HG03521 (cell line): ENCODE measurements around the gene TM9SF4.
A peak's percentile ranks its signal among the peaks of the same experiment; 100 is the strongest.

Experiments used
- ATAC-seq: cut with Tn5 transposase; IDR thresholded peaks from one replicate; pipeline ENCODE4 v1.9.1; 2021; ENCODE audit warnings: mild to moderate bottlenecking, moderate library complexity; ENCODE audit not compliant: unreplicated experiment

TM9SF4 gene

DNA sequence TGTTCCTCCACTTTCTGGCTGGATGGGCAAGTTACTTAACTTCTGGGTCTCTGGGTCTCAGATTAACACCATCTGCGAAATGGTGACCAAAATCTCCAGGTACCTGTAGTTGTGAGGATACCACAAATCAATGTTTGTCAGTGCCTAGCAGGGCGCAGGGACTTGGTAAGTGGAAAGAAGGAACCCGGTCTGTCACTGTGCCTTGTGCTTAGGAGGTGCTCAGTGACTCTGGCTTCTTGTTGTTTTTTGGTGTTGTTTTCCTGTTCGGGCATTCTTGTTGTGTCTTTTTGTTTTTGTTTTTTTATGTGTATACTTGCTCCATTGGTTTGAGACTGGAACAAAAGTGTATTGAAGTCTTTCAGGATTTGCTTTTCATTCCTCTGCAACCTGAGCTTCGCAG lies 17.8 kb downstream of the TM9SF4 start:
- no peak for ATAC-seq

- no peak for ATAC-seq
These were observed 18.7 kb downstream of the TM9SF4 start for GRCh38 chr20:32128167-32128566.

DNA sequence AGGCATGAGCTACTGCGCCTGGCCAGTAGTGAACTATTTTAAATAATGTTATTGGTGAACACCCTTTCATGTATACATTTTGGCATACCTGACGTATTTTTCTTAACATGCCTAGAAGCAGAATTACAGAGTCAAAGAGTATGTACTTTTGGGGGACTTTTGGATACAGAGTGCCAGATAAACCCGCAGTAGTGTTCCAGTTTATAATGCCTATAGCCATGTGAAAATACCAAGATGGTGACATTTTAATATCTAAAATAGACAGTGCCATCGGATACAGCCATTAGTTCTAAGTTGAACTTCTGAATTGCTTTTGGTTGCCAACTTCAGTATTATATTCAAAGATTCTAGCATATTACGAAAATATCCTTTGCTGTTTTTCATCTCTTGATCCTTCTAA lies 20.3 kb downstream of the TM9SF4 start:
- ATAC-seq = no peak

DNA sequence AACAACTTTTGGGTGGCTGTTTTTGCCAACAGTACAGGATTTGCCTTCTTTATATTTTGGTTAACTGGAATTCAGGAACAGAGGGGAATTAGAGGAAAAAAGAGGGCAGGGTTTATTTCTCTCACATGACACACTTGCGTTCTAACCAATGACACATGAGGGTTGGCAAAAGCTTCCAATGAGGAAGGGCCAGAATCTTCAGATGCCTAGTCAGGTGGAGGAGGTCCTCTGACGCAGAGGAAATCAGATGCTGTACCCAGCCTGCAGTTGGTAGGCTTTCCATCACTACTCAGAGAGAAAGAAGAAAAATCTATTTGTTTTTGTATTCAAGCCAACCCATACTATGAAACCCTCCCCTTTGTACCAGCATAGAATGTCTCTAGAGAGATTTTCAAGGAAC lies 20.8 kb downstream of the TM9SF4 start:
- no peak for ATAC-seq

DNA sequence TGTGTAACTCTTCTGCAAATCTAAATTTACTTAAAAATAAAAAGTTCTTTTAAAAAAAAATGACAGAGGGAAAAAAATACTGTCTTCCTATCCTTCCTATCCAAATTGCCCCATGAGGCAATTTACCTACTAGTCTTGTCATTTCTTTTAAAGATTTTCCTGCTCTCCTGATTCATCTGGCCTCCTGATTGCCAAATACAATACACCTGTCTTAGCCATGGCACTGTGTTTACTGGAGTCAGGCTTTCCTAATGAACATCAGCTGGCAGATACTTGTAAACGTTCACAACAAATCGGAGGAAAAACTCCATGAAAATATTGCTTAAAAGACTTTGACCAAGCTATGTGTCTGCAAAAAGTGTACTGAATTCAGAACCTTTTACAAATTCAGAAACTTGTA lies 21.5 kb downstream of the TM9SF4 start:
- ATAC-seq = no peak

GRCh38 chr20:32132911-32133549 lies 23.5 kb downstream of the TM9SF4 start:
- ATAC-seq = peak; percentile 75

DNA sequence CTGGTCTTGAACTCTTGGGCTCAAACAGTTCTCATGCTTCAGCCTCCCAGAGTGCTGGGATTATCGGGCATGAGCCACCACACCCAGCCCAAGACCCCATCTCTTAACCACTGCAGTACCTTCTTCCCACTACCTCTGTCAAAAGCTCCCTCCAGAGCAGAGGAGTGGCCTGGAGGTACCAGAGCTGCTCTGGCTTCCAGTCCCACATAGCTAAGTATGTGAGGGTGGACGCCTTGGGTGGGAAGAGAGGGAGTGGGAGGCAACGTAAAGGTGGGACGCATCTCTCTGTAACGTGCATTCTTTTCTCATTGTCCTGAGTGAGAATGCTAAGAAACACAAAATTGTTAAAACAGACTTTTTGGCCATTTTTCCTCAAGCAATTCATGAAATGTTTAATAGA lies 24.5 kb downstream of the TM9SF4 start:
- ATAC-seq = no peak

GRCh38 chr20:32135983-32136515 lies 26.5 kb downstream of the TM9SF4 start:
- no peak for ATAC-seq

DNA sequence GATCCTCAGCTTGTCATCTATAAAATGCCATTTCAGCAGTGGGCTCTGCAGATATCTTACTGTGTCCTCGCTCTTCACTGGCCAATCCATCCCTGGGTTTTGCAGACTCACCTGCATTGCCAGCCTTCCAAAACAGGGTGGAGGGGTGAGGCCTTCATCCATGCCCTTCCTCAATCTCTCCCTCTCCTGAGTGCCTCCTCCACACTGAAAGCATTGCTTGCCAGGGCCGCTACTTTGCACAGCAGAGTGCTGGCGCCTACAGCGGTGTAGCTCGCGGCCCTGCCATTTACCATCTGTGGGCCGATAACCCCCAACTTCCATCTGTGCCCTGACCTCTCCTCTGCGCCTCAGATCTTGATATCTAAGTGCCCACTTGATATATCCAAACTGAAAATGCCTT lies 29.4 kb downstream of the TM9SF4 start:
- ATAC-seq = no peak

GRCh38 chr20:32139947-32140346 lies 30.4 kb downstream of the TM9SF4 start:
- no peak for ATAC-seq

DNA sequence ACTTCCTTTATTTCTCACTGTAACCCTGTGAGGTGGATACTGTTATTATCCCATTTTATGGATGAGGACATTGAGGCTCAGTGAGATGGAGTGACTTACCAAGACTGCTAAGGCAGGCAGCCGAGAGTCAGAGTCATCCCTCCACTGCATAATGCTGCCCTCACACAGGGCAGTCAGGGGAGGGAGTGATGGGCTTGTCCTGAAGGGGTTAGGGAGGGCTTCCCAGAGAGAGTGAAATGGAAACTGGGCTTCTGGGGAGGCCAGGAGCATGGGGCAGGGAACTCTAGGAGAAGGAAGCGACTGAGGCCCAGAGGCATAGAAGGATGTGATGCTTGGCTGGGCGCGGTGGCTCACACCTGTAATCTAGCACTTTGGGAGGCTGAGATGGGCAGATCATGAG lies 31.1 kb downstream of the TM9SF4 start:
- no peak for ATAC-seq

DNA sequence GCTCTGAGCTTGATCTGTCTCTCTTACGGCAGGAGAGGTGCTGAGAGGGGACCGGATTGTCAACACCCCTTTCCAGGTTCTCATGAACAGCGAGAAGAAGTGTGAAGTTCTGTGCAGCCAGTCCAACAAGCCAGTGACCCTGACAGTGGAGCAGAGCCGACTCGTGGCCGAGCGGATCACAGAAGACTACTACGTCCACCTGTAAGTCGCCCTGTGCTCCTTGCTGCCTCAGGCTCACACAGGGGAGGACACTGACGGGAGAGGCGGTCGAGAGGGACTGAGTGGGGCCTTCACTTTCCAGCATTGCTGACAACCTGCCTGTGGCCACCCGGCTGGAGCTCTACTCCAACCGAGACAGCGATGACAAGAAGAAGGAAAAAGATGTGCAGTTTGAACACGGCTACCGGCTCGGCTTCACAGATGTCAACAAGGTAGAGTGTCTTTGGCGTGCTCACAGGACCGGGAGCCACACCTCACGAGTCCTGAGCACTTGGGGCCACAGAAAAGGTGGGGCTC lies 32.0 kb downstream of the TM9SF4 start:
- no peak for ATAC-seq

- ATAC-seq = no peak
These were observed 32.6 kb downstream of the TM9SF4 start for GRCh38 chr20:32142088-32142487.

GRCh38 chr20:32142991-32143390 lies 33.5 kb downstream of the TM9SF4 start:
- ATAC-seq = no peak

DNA sequence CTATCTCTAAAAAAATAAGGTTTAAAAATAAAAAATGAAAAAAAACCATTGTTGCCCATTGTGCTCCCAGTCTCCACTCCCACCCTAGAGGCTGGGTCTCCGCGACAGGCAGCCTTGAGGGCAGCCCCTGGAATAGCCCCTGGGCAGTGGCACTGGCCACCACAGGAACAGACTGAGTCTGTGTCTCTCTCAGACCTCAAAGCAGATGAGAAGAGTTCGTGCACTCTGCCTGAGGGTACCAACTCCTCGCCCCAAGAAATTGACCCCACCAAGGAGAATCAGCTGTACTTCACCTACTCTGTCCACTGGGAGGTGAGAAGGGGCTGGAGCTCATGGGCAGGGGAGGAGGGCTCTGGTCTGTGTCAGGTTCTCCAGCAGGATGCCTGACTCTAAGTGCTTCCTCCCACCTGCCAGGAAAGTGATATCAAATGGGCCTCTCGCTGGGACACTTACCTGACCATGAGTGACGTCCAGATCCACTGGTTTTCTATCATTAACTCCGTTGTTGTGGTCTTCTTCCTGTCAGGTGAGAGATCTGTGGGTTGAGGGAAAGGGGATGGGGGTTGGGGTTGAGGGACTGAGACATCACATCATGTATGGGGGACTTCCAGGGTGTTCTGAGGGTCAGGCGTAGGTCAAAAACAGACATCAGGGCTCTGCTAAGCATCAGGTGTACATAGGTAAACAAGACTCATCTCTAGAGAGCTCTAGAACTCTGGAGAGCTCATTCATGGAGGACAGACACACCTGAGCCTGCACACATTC lies 35.6 kb downstream of the TM9SF4 start:
- no peak for ATAC-seq

GRCh38 chr20:32149566-32150170 lies 40.2 kb downstream of the TM9SF4 start:
- ATAC-seq = no peak

DNA sequence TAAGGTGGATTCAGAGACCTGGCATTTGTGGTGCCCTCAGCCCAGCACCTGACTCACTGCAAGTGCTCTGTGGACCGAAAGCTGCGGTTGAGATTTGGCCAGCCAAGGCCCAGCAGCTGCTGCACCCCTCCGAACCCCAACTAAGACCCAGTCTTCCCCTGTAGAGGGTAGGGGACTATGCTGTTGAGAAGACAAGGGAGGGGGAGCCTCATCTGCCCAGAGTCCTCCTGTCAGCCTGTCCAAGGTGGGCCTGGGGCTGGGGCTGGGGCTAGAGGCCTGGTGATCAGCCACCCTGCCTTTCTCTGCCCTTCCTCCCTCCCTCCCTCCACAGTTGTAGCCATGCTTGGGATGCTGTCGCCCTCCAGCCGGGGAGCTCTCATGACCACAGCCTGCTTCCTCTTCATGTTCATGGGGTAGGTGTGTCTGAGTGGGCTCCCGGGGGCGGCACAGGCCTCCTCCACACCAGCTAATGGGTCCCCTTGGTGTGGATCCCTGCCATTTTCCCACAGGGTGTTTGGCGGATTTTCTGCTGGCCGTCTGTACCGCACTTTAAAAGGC lies 40.9 kb downstream of the TM9SF4 start:
- ATAC-seq = no peak

- no peak for ATAC-seq
These were observed 43.1 kb downstream of the TM9SF4 start for GRCh38 chr20:32152421-32153155.

- no peak for ATAC-seq
These were observed 43.7 kb downstream of the TM9SF4 start for GRCh38 chr20:32153156-32153665.

GRCh38 chr20:32153771-32154170 lies 44.3 kb downstream of the TM9SF4 start:
- ATAC-seq = no peak
